Adipose tissue (tissue), 3 donors: Measurements from ENCODE around the gene FBXO36. TPM values are rescaled to one million over a fixed set of nuclear protein-coding genes. Genes with fewer than 3 reads are reported as not detected.
"Not testable (repeated sequence)": the region's sequence is repeated elsewhere in the genome, so short reads cannot be mapped to it uniquely, and the experiment has no call there.

Experiments used
- H3K27ac ChIP-seq: one replicate; pipeline ENCODE4 v1.5.1; 2013; ENCODE audit warnings: low read depth, low read length
- WGBS, 3 donors: extraction: QIAGEN DNeasy Blood & Tissue Kit; methylation state at CpG; one replicate each; pipeline ENCODE4 v1.1.7; 2013; 5-methylcytosine and 5-hydroxymethylcytosine counted together
- polyA plus RNA-seq, 3 donors: library from polyadenylated mRNA; stranded (reverse); fragments of 200-250 nt; gene quantifications; one replicate each; pipeline ENCODE4 v1.2.3, GENCODE V29; 2013
- donor health status: healthy with polysubstance abuse.
- donor health status: Bipolar disorder and iron deficiency.
- donor health status: healthy.

Gene FBXO36
- 1 to 10 TPM in 2 of 3 donors, under 1 TPM in 1; 0.83 to 1.6 (median 1.6) TPM for polyA plus RNA-seq

DNA sequence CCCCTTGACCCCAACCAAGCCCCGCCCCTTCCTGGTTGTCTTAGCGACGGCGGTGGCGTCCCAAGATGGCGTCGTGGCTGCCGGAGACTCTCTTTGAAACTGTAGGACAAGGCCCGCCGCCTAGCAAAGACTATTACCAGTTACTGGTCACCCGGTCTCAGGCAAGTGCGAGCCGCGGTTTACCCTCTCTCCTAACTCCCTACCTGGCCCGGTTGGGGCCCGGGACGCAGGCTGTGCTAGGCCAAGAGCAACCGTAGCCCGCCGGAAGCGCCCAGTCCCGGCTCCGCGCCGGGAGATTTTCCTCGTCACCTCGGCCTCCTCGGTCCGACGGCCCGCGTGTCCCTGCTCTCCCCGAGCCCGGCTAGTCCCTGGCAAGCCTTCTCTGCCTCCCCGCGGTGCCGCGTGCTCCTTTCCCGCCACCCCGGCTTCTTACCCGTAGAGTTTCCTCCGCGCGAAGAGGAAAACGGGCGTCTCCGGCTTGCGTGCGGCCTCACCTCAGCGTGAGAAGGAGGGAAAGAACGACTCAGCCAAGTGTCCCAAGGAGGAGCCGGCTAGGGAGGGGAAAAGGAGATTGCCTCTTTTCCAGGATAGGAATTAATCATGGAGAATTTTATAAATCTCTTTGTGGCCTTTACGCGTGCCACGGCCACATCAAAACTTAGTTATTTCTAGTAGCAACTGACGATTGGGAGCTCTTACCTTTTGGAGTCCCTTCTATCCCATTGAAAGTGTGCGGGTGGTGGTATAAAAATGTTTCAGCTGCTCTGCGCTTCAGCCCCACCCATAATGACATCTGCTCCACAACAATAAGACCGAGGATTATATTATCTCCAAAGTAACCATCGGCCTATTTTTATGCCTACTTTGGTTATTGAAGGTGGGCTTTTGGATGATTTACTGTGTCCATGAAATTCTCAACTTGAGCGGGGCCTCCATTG, at the start of gene FBXO36:
Gene FBXO36 (plus strand): TSS at position 55 of the 938 bp plus-strand sequence. CDS start 11 bp downstream, at position 66.
- H3K27ac ChIP-seq, result peak within 1 kb of the TSS; percentile 98
- WGBS, 3 donors, result 1 to 2% (median 1%) methylated on average over 61 of the region's 61 CpGs

DNA sequence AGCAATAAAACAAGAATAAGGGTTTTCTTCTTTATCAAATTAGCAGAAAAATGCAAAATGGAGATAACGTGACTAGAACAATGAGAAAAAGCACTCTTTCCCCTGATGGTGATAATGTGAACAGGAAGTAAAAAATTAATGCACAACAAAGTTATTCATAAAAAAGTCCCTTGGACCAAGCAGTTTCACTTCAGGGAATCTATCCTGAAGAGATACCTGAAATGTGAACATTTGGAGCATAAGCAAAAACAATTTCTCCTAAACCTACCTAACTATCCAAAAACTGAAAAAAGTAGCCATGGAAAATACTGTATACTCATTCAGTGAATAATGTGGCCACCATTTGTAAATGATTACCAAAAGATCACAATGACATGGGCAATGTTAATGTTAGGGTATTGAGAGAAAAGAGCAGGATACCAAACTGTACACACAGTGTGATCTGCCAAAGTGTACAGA, 49.2 kb upstream of the FBXO36 start:
- WGBS, 3 donors, result 45 to 63% (median 47%) methylated on average over 1 of the region's 1 CpG
- no peak overlapping the region for H3K27ac ChIP-seq

- H3K27ac ChIP-seq, result no peak overlapping the region
- WGBS, 3 donors, result 84 to 91% (median 85%) methylated on average over 4 of the region's 4 CpGs
These were observed 47.7 kb upstream of the FBXO36 start for GRCh38 chr2:229874647-229875046.

DNA sequence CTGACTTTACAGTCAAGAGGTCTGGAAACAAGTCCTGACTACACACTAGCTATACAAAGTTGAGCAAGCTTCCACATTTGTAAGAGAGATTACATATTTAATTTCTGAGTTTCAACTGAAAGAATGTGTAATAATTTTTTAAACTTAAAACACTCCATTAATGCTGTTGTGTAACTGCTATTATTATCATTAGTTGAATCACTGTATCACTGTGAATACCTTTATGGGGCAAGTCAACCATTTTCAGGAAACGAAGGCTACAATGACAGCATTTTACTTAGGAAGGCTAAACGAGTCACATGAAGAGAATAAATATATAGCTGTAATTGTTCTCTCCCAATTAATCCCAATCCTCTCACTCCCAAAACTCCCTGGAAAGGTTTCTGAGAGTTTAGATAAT, 46.8 kb upstream of the FBXO36 start:
- H3K27ac ChIP-seq, result no peak overlapping the region
- 85 to 91% (median 89%) methylated on average over 2 of the region's 2 CpGs for WGBS, 3 donors

DNA sequence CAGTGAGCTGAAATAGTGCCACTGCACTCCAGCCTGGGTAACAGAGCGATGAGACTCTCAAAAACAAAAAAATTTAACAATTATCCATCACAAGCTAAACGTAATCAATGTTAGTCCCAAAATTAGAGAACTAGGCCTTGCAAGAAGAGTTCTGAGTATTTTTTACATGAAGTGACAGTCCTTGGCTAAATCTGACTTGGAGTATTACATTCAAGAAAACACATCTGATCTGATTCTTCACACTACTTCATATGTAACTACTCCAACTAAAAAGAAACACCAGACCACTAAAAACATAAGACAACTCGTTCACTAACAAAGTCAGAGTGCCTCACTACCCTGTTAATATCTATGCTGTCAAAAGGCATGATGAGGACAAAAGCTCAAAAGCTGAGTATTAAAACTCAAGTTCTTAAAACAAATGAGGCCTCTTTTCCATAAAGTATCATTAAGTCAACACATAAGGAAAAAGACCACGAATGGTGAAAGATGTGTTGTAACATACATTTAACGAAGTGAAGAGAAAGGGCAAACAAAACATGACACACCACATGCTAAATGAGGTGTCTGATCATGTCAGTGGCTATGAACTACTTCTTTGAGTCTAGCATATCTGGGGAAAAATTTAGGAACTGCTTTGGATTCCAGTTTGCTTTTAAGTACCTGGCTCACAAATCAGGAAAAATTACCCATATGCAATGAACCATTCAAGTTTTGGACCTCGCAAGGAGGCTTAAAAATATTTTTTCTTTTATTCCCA, 42.9 kb upstream of the FBXO36 start:
- no peak overlapping the region for H3K27ac ChIP-seq
- 84 to 90% (median 89%) methylated on average over 6 of the region's 6 CpGs for WGBS, 3 donors

DNA sequence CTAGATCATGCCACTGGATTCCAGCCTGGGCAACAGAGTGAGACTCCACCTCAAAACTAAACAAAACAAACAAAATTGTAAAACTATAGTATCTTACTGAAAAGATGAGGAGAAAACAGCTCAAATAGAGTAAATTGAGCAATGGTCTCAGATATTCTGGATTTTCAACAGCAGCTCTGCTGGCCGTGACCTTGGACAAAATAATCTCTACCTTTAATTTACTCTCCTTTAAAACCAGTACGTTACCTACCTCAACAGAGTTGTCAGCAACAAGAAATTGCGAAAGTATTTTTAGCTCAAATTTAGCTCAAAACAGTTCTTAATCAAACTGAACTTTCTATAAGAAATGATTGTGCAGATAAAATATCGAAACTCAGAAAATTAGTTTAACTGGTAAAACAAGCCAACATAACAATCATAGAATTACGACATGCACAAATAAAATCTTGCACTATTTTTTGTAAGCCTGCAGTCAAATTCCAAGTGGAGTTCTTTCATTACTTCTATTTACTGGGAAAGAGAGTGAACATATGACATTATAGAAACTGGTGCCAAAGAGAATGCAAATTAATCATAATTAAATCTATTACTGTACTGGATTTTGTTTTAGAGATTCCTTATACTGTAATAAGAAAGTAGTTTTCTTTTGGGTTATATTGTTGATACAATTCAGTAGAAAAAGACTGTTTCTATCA, 41.3 kb upstream of the FBXO36 start:
- WGBS, 3 donors, result 45 to 82% (median 78%) methylated on average over 5 of the region's 5 CpGs
- H3K27ac ChIP-seq, result no peak overlapping the region

DNA sequence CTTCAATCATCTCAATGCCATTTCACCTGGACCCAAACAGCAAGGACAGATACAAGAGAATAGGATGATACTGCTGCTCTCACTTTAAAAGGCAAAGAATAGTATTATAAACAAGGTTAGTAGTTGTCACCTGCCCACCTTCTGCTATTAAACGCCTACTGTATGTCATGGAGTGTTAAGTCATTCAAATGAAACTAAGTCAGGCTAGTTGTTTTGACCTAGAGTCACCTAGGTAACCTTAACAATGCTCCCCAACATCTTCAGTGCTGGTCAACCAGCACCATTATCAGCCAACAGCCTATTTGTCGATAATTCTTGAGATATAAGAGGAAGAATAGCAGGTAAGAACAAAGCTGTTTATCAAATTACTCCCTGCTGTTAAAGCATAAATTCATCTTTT, 39.7 kb upstream of the FBXO36 start:
- WGBS, 3 donors, result 71 to 88% (median 83%) methylated on average over 2 of the region's 2 CpGs
- no peak overlapping the region for H3K27ac ChIP-seq

GRCh38 chr2:229884775-229885699, 37.3 kb upstream of the FBXO36 start:
- no peak overlapping the region for H3K27ac ChIP-seq
- whole genome bisulfite sequencing, 3 donors, result 52 to 92% (median 90%) methylated on average over 5 of the region's 5 CpGs

- H3K27ac ChIP-seq, result no peak overlapping the region
- WGBS, 3 donors, result 91 to 96% (median 93%) methylated on average over 1 of the region's 1 CpG
These were observed 34.9 kb upstream of the FBXO36 start for GRCh38 chr2:229887441-229887840.

- no peak overlapping the region for H3K27ac ChIP-seq
- 100% methylated on average over 1 of the region's 1 CpG for WGBS, 3 donors
These were observed 34.3 kb upstream of the FBXO36 start for GRCh38 chr2:229888031-229888430.

DNA sequence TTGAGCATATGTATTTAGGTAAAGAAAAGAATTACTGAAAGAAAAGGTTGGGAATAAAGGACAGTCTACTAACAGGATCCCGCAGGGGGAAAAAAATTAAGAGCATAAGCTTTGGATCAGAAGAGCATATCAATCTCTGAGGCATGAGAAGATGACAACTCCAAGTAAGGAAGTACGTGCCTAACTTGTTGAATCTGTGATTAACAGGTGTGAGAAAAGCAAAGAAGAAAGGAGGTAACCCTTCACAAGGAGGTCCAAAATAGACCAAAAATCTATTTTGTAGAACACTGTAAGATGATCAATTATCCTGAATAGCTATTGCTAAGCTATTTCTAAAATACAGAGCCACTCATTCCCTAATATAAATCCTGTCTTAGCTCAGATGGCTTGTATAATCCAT, 33.3 kb upstream of the FBXO36 start:
- H3K27ac ChIP-seq, result no peak overlapping the region
- WGBS, 3 donors, result 60 to 92% (median 88%) methylated on average over 2 of the region's 2 CpGs

- no peak overlapping the region for H3K27ac ChIP-seq
- WGBS, 3 donors, result 29 to 70% (median 34%) methylated on average over 1 of the region's 1 CpG
These were observed 25.4 kb upstream of the FBXO36 start for GRCh38 chr2:229896857-229897256.

DNA sequence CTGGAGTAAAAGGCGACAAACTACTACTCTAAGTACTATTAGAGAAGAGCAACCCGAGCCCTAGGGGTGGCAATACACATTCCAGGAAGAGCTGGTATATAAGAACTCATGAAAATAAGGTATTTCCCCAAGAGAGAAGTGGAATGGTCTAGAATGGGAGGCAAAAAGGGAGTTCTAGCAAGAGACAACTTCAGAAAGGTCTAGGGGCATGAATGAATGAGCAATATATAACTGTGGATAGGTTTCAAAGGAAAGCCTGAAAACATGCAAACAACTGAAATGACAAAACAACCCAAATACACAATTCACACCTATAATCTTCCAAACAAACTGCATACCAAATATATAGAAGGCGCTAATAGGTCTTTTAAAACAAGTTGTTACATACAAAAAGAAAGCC, 22.7 kb upstream of the FBXO36 start:
- no peak overlapping the region for H3K27ac ChIP-seq
- 95 to 97% (median 97%) methylated on average over 3 of the region's 3 CpGs for WGBS, 3 donors

DNA sequence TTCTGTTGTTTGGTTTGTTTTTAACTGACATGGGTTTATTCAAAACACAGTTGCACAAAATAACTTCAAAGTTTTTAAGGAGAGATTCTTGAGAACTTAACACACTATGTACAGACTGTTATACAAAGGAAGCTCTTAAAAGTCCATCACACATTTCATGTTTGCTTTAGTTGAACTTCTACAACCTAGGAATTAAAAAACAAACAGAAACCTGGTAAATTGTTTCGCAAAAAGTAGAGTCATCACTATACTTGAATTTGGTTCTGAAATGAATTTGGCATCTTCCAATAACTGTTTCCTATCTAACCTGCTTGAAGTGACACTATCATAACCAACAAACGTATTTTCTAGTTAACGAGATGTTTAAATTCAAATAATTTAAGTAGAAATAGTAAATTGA, 22.3 kb upstream of the FBXO36 start:
- 79 to 96% (median 90%) methylated on average over 3 of the region's 3 CpGs for WGBS, 3 donors
- no peak overlapping the region for H3K27ac ChIP-seq

- not testable (repeated sequence) for H3K27ac ChIP-seq
- WGBS, 3 donors, result 95 to 97% (median 96%) methylated on average over 9 of the region's 9 CpGs
These were observed 21.8 kb upstream of the FBXO36 start for GRCh38 chr2:229900514-229900913.

GRCh38 chr2:229901819-229902218, 20.5 kb upstream of the FBXO36 start:
- no peak overlapping the region for H3K27ac ChIP-seq
- WGBS, 3 donors, result 51 to 67% (median 57%) methylated on average over 3 of the region's 3 CpGs

GRCh38 chr2:229903037-229903436, 19.3 kb upstream of the FBXO36 start:
- 46 to 91% (median 84%) methylated on average over 3 of the region's 3 CpGs for WGBS, 3 donors

DNA sequence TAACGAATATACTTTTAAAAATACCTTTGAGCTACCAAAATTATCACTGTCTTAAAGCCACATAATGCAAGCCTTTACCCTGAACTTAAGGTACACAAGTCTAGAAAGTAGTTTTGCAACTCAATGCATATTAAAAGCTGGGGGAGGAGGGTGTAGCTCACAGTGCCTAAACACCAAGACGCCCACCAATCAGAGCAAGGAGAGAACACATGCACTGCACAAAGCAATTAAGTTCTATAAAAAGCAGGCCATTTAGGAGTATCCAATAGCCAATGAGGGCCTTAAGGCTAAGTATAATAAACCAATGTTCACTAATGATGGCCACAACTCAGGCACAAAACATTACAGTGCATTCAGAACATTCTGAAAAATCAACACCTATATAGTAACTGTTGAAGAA, 16.7 kb upstream of the FBXO36 start:
- no peak overlapping the region for H3K27ac ChIP-seq
- 78 to 94% (median 93%) methylated on average over 2 of the region's 2 CpGs for WGBS, 3 donors

More at GRCh38 chr2:229903037-229903436, 19.3 kb upstream of the FBXO36 start:
- H3K27ac ChIP-seq, result no peak overlapping the region
